PC-9 (cell line): ENCODE results near the gene CAPN11. TPM values are rescaled to one million over a fixed set of nuclear protein-coding genes. Genes with fewer than 3 reads are reported as not detected.

Source experiments
- BruUV-seq: library from RNA; stranded (reverse); fragments of 400-500 nt; replicated peaks from 2 replicates; lab custom pipeline; 2021; lab: Mats Ljungman, UMichigan
- CTCF ChIA-PET: fragments of 300-600 bp; sonication (Branson Sonifier 250); formaldehyde crosslinking; loops from one replicate; lab custom pipeline; 2022; ENCODE audit warnings: antibody characterized with exemption; lab: Charles Lee
- POLR2A ChIA-PET: fragments of 300-600 bp; sonication (Branson Sonifier 250); formaldehyde crosslinking; loops from one replicate; lab custom pipeline; 2022; ENCODE audit warnings: antibody characterized with exemption; ENCODE audit not compliant: unreplicated experiment; lab: Charles Lee
- DNase-seq, 2 experiments: peaks; one replicate each; pipeline versions ENCODE4 v3.0.0 to v3.0.0-alpha.2; 2015 to 2022; ENCODE audit warnings: mixed read lengths in 1 of 2
- H2AFZ ChIP-seq: fragments of 200-600 bp; sonication (generic); 2 replicates; pipeline ENCODE4 v1.8.1; 2017; ENCODE audit warnings: antibody characterized with exemption
- H3F3A ChIP-seq: fragments of 200-600 bp; sonication (generic); 2 replicates; pipeline ENCODE4 v1.8.1; 2017; ENCODE audit warnings: antibody characterized with exemption, mild to moderate bottlenecking, low read depth; ENCODE audit not compliant: insufficient read depth
- H3K27ac ChIP-seq: fragments of 200-600 bp; sonication (generic); 2 replicates; pipeline ENCODE4 v1.6.1; 2016; ENCODE audit warnings: mixed run types
- H3K27me3 ChIP-seq: fragments of 200-600 bp; sonication (generic); 2 replicates; pipeline ENCODE4 v1.6.1; 2016; ENCODE audit warnings: low read depth, mixed run types; ENCODE audit not compliant: insufficient read depth
- H3K36me3 ChIP-seq: fragments of 200-600 bp; sonication (generic); 2 replicates; pipeline ENCODE4 v1.6.1; 2016; ENCODE audit warnings: low read depth, mixed run types
- H3K4me1 ChIP-seq: fragments of 200-600 bp; sonication (generic); replicated peaks from 2 replicates; pipeline ENCODE4 v1.6.1; 2016; ENCODE audit warnings: mixed run types; ENCODE audit not compliant: insufficient read depth
- H3K4me2 ChIP-seq: fragments of 200-600 bp; sonication (generic); 2 replicates; pipeline ENCODE4 v1.6.1; 2017; ENCODE audit warnings: mixed run types
- H3K4me3 ChIP-seq: fragments of 200-600 bp; sonication (generic); 2 replicates; pipeline ENCODE4 v1.6.1; 2016; ENCODE audit warnings: mixed run types
- H3K79me2 ChIP-seq: fragments of 200-600 bp; sonication (generic); 2 replicates; pipeline ENCODE4 v1.6.1; 2017; ENCODE audit warnings: low read depth, mixed run types
- H3K9me2 ChIP-seq: fragments of 200-600 bp; sonication (generic); 2 replicates; pipeline ENCODE4 v1.8.1; 2017; ENCODE audit warnings: mild to moderate bottlenecking; ENCODE audit not compliant: insufficient read depth
- H3K9me3 ChIP-seq: fragments of 200-600 bp; sonication (generic); 2 replicates; pipeline ENCODE4 v1.8.1; 2016; ENCODE audit warnings: low read depth; ENCODE audit not compliant: insufficient read depth
- H4K20me1 ChIP-seq: fragments of 200-600 bp; sonication (generic); 2 replicates; pipeline ENCODE4 v1.8.1; 2017; ENCODE audit not compliant: insufficient read depth
- CTCF ChIP-seq: fragments of 200-600 bp; sonication (generic); conservative IDR thresholded peaks from 2 replicates; pipeline ENCODE4 v1.6.1; 2017; ENCODE audit warnings: mixed run types, antibody characterized with exemption, mild to moderate bottlenecking, moderate library complexity
- EZH2 ChIP-seq: fragments of 200-600 bp; sonication (generic); IDR thresholded peaks from 2 replicates; pipeline ENCODE4 v1.8.0; 2017; ENCODE audit warnings: antibody characterized with exemption, low read depth
- intact Hi-C: fragments of 100-400 bp; cut with micrococcal nuclease; formaldehyde crosslinking; loops from one replicate; pipeline ENCODE4 v1.10.0; 2022; ENCODE audit not compliant: unreplicated experiment
- total RNA-seq: library from RNA; stranded (reverse); gene quantifications from 2 replicates; pipeline ENCODE4 v1.2.3, GENCODE V29; 2021

CAPN11 gene
- total RNA-seq, 1 experiment from 2014 or later: not detected

GRCh38 chr6:44167567-44167966 lies 8.9 kb downstream of the CAPN11 start:
- Histone ChIP-seq H3K27me3 (peaks cover 13% of the 10 kb centered on the region), H3K4me3 (no peak overlapping the region), H3K36me3 (no peaks in the 10 kb centered on the region), H4K20me1 (no peaks in the 10 kb centered on the region), H3K79me2 (no peaks in the 10 kb centered on the region), H3F3A (no peaks in the 10 kb centered on the region), H2AFZ (no peak overlapping the region), H3K9me3 (no peaks in the 10 kb centered on the region), H3K9me2 (no peaks in the 10 kb centered on the region), H3K4me1 (no peaks in the 10 kb centered on the region), H3K27ac (no peak overlapping the region), H3K4me2 (no peak overlapping the region)
- TF ChIP-seq EZH2: no peak
- no peak for TF ChIP-seq CTCF
- ChIA-PET CTCF (no interaction called here), POLR2A (no interaction called here)
- no peak for DNase-seq
- intact Hi-C loops: no loop called here
- no TSS peak for BruUV-seq

GRCh38 chr6:44169154-44169553 lies 10.5 kb downstream of the CAPN11 start:
- CTCF ChIA-PET: no interaction called here

GRCh38 chr6:44169886-44170570 lies 11.4 kb downstream of the CAPN11 start:
- Histone ChIP-seq H3K4me2 (no peak overlapping the region), H3K36me3 (no peaks in the 10 kb centered on the region), H2AFZ (no peak overlapping the region), H3K4me1 (no peaks in the 10 kb centered on the region), H3K79me2 (no peaks in the 10 kb centered on the region), H3K4me3 (no peak overlapping the region), H3K27me3 (peaks cover 13% of the 10 kb centered on the region; the same call in 1 of the 2 replicates), H3F3A (no peaks in the 10 kb centered on the region), H3K27ac (no peak overlapping the region), H3K9me2 (no peaks in the 10 kb centered on the region), H4K20me1 (no peaks in the 10 kb centered on the region), H3K9me3 (no peaks in the 10 kb centered on the region)
- no peak for TF ChIP-seq CTCF
- TF ChIP-seq EZH2: no peak
- intact Hi-C loops: no loop called here
- ChIA-PET CTCF (no interaction called here), POLR2A (no interaction called here)
- BruUV-seq: no TSS peak
- no peak for DNase-seq

More at GRCh38 chr6:44169154-44169553, 10.5 kb downstream of the CAPN11 start:
- Histone ChIP-seq H2AFZ (no peak overlapping the region), H3K36me3 (no peaks in the 10 kb centered on the region), H3K9me3 (no peaks in the 10 kb centered on the region), H3K4me3 (no peak overlapping the region), H3K27me3 (peaks cover 13% of the 10 kb centered on the region; the same call in 1 of the 2 replicates), H3K4me1 (no peaks in the 10 kb centered on the region), H3K79me2 (no peaks in the 10 kb centered on the region), H3K9me2 (no peaks in the 10 kb centered on the region), H3K4me2 (no peak overlapping the region), H4K20me1 (no peaks in the 10 kb centered on the region), H3K27ac (no peak overlapping the region), H3F3A (no peaks in the 10 kb centered on the region)
- no peak for TF ChIP-seq EZH2
- no peak for TF ChIP-seq CTCF
- intact Hi-C loops: no loop called here
- DNase-seq: no peak
- POLR2A ChIA-PET: no interaction called here
- BruUV-seq: no TSS peak
